IMR-90 (cell line): ENCODE results near the gene NUP210. TPM values are rescaled to one million over a fixed set of nuclear protein-coding genes. Genes with fewer than 3 reads are reported as not detected.
A peak's percentile ranks its signal among the peaks of the same experiment; 100 is the strongest.

Experiments
- ATAC-seq: fragments of 200-7000 bp; cut with Tn5 transposase; 2 replicates; pipeline ENCODE4 v1.9.1; 2020; ENCODE audit warnings: low read depth, mild to moderate bottlenecking, moderate library complexity
- BruUV-seq: library from RNA; stranded (reverse); fragments of 400-500 nt; replicated peaks from 2 replicates; lab custom pipeline; 2021; lab: Mats Ljungman, UMichigan
- CTCF ChIA-PET: fragments of 300-600 bp; formaldehyde crosslinking; extraction: SDS; loops from one replicate; lab custom pipeline; 2021; ENCODE audit warnings: antibody characterized with exemption; lab: Yijun Ruan, JAX
- POLR2A ChIA-PET: fragments of 300-600 bp; sonication (Branson Sonifier 250); formaldehyde crosslinking; loops from one replicate; lab custom pipeline; 2022; ENCODE audit warnings: antibody characterized with exemption; ENCODE audit not compliant: unreplicated experiment; lab: Charles Lee
- DNase-seq: peaks from one replicate; pipeline ENCODE4 v3.0.0; 2013
- H2AFZ ChIP-seq: replicated peaks from 2 replicates; pipeline ENCODE3; 2013; ENCODE audit warnings: low read length, mild to moderate bottlenecking; ENCODE audit not compliant: poor library complexity
- H2AK5ac ChIP-seq: 2 replicates; pipeline ENCODE4 v1.6.1; 2013; ENCODE audit warnings: low read depth, low read length, inconsistent platforms
- H2AK9ac ChIP-seq: replicated peaks from 2 replicates; pipeline ENCODE3; 2013; ENCODE audit warnings: mild to moderate bottlenecking, low read depth, low read length, moderate library complexity; ENCODE audit not compliant: poor library complexity
- H2BK120ac ChIP-seq: 2 replicates; pipeline ENCODE4 v1.6.1; 2013; ENCODE audit warnings: low read depth, low read length, inconsistent platforms
- H2BK15ac ChIP-seq: 3 replicates; pipeline ENCODE4 v1.6.1; 2013; ENCODE audit warnings: low read depth, low read length, inconsistent platforms
- H2BK20ac ChIP-seq: 2 replicates; pipeline ENCODE4 v1.6.1; 2013; ENCODE audit warnings: low read depth, mild to moderate bottlenecking, inconsistent platforms, low read length, moderate library complexity
- H2BK5ac ChIP-seq: 2 replicates; pipeline ENCODE4 v1.6.1; 2013; ENCODE audit warnings: mild to moderate bottlenecking, low read depth, low read length, inconsistent platforms; ENCODE audit not compliant: poor library complexity, severe bottlenecking
- H3K14ac ChIP-seq: replicated peaks from 2 replicates; pipeline ENCODE4 v1.6.1; 2013; ENCODE audit warnings: low read depth, low read length, inconsistent platforms
- H3K18ac ChIP-seq: 2 replicates; pipeline ENCODE4 v1.6.1; 2013; ENCODE audit warnings: low read depth, low read length, control low read depth
- H3K23ac ChIP-seq: 2 replicates; pipeline ENCODE4 v1.6.1; 2013; ENCODE audit warnings: low read depth, low read length, inconsistent platforms
- H3K27ac ChIP-seq: 2 replicates; pipeline ENCODE4 v1.5.1; 2013; ENCODE audit warnings: mild to moderate bottlenecking, control low read depth, low read length; ENCODE audit not compliant: insufficient read depth
- H3K27me3 ChIP-seq: 2 replicates; pipeline ENCODE4 v1.6.1; 2013; ENCODE audit warnings: low read length; ENCODE audit not compliant: control insufficient read depth, insufficient read depth
- H3K36me3 ChIP-seq: 2 replicates; pipeline ENCODE4 v1.6.1; 2013; ENCODE audit warnings: low read length, mixed read lengths; ENCODE audit not compliant: control insufficient read depth, insufficient read depth
- H3K4ac ChIP-seq: 2 replicates; pipeline ENCODE4 v1.6.1; 2013; ENCODE audit warnings: low read depth, low read length, inconsistent platforms
- H3K4me1 ChIP-seq: 2 replicates; pipeline ENCODE4 v1.6.1; 2013; ENCODE audit warnings: low read length, mixed read lengths; ENCODE audit not compliant: control insufficient read depth, insufficient read depth
- H3K4me2 ChIP-seq: 2 replicates; pipeline ENCODE4 v1.6.1; 2013; ENCODE audit warnings: low read depth, mild to moderate bottlenecking, control low read depth, low read length, moderate library complexity
- H3K4me3 ChIP-seq: 2 replicates; pipeline ENCODE4 v1.5.1; 2013; ENCODE audit warnings: low read depth, mild to moderate bottlenecking, control low read depth, low read length, moderate library complexity; ENCODE audit not compliant: insufficient read depth
- H3K56ac ChIP-seq: 2 replicates; pipeline ENCODE4 v1.6.1; 2013; ENCODE audit warnings: low read length, inconsistent platforms; ENCODE audit not compliant: insufficient read depth; ENCODE audit errors: extremely low read depth
- H3K79me1 ChIP-seq, 2 experiments: 2 replicates each; pipeline ENCODE4 v1.6.1; 2013; ENCODE audit warnings: low read length in 2 of 2, inconsistent platforms in 1 of 2, low read depth in 1 of 2
- H3K9ac ChIP-seq: 2 replicates; pipeline ENCODE4 v1.6.1; 2013; ENCODE audit warnings: low read depth, low read length, control low read depth
- H3K9me1 ChIP-seq: 2 replicates; pipeline ENCODE4 v1.6.1; 2013; ENCODE audit warnings: low read length, inconsistent platforms; ENCODE audit not compliant: insufficient read depth
- H3K9me3 ChIP-seq: 2 replicates; pipeline ENCODE4 v1.6.1; 2013; ENCODE audit warnings: low read length; ENCODE audit not compliant: control insufficient read depth, insufficient read depth
- H4K20me1 ChIP-seq: 2 replicates; pipeline ENCODE4 v1.6.1; 2013; ENCODE audit warnings: low read length, inconsistent platforms; ENCODE audit not compliant: insufficient read depth
- H4K5ac ChIP-seq: 2 replicates; pipeline ENCODE4 v1.6.1; 2013; ENCODE audit warnings: mild to moderate bottlenecking, low read depth, low read length, control low read depth
- H4K8ac ChIP-seq, 2 experiments: 2 replicates each; pipeline ENCODE4 v1.6.1; 2013; ENCODE audit warnings: low read depth in 2 of 2, low read length in 2 of 2, control low read depth in 1 of 2, inconsistent platforms in 1 of 2
- H4K91ac ChIP-seq: 2 replicates; pipeline ENCODE4 v1.6.1; 2013; ENCODE audit warnings: low read depth, low read length, inconsistent platforms; ENCODE audit not compliant: insufficient read depth
- CEBPB ChIP-seq: IDR thresholded peaks from 2 replicates; pipeline ENCODE4 v1.6.1; 2012; ENCODE audit warnings: low read depth, low read length, improper control_type of control experiment
- RFX5 ChIP-seq: IDR thresholded peaks from 2 replicates; pipeline ENCODE4 v1.8.0; 2012; ENCODE audit warnings: low read depth, mild to moderate bottlenecking, low read length, moderate library complexity
- WGBS, 2 experiments: methylation state at CpG; one replicate each; pipeline versions ENCODE4 v1.1.5 to v1.1.7; 2013; ENCODE audit warnings: missing lambda C conversion rate in 2 of 2; ENCODE audit not compliant: insufficient read length in 1 of 2; ENCODE audit errors: extremely low coverage in 2 of 2; 5-methylcytosine and 5-hydroxymethylcytosine counted together
- dilution Hi-C: fragments of 300-500 bp; cut with HindIII; formaldehyde crosslinking; loops from one replicate; pipeline ENCODE4 v1.14.3; 2018; ENCODE audit warnings: low sequenced_read_pairs; ENCODE audit not compliant: unreplicated experiment
- in situ Hi-C: fragments of 300-500 bp; cut with MboI; formaldehyde crosslinking; loops from 3 replicates; pipeline ENCODE4 v1.14.3; 2019; ENCODE audit warnings: low sequenced_read_pairs, inconsistent platforms, mixed read lengths
- intact Hi-C: fragments of 100-400 bp; cut with micrococcal nuclease; formaldehyde crosslinking; loops from 2 replicates; pipeline ENCODE4 v1.10.0; 2022
- polyA plus RNA-seq, 3 experiments: library from polyadenylated mRNA; depleted of rRNA; stranded (reverse); fragments of >200 nt; gene quantifications; 2 replicates each; pipeline ENCODE4 v1.2.3, GENCODE V29; 2012; ENCODE audit warnings: low replicate concordance in 1 of 3
- total RNA-seq: library from RNA; depleted of rRNA; stranded (reverse); fragments of >200 nt; gene quantifications from 2 replicates; pipeline ENCODE4 v1.2.3, GENCODE V29; 2012

Gene NUP210
- total and polyA plus RNA-seq, 2 of the 4 experiments (the other 2 are of a cell fraction) = under 0.01 to 0.03 TPM

- Histone ChIP-seq H3K9ac (no peak overlapping the region), H3K4me2 (no peak overlapping the region), H3K4me1 (no peaks in the 10 kb centered on the region), H4K91ac (no peak overlapping the region), H3K4ac (no peak overlapping the region), H4K8ac (no peak overlapping the region), H2BK120ac (no peak overlapping the region), H3K79me1 (no peaks in the 10 kb centered on the region), H3K18ac (no peak overlapping the region), H4K5ac (no peak overlapping the region), H2BK15ac (no peak overlapping the region), H2AFZ (peak overlapping the region; percentile 21), H2BK5ac (no peak overlapping the region), H3K27ac (no peak overlapping the region), H3K56ac (no peak overlapping the region), H3K36me3 (no peaks in the 10 kb centered on the region), H2AK5ac (no peak overlapping the region), H2BK20ac (no peak overlapping the region), H3K9me1 (no peaks in the 10 kb centered on the region), H2AK9ac (no peak overlapping the region), H3K23ac (no peak overlapping the region), H3K14ac (no peak overlapping the region), H3K4me3 (no peak overlapping the region), H3K27me3 (peaks cover 15% of the 10 kb centered on the region; the same call in 1 of the 2 replicates), H3K9me3 (no peaks in the 10 kb centered on the region), H4K20me1 (no peaks in the 10 kb centered on the region)
- intact Hi-C loops (no loop called here), in situ Hi-C loops (no loop called here), dilution Hi-C loops (no loop called here)
- WGBS, 2 experiments = 56% methylated on average over 3 of the region's 8 CpGs; no CpG with 5 or more reads in 1 of the 2 experiments
- DNase-seq (no peak), ATAC-seq (no peak)
- no TSS peak for BruUV-seq
- POLR2A ChIA-PET = no interaction called here
- CTCF ChIA-PET = no interaction called here
- TF ChIP-seq CEBPB (no peak), RFX5 (no peak)
Observed at GRCh38 chr3:13322324-13322723, 97.8 kb downstream of the NUP210 start.
